Trophoblast cell (in vitro differentiated cells and primary cell): ENCODE measurements around the gene MSL2.
"Not testable (repeated sequence)": the region's sequence is repeated elsewhere in the genome, so short reads cannot be mapped to it uniquely, and the experiment has no call there.

Experiments
- DNase-seq, 2 donors: peaks; one replicate each; pipeline ENCODE4 v3.0.0-alpha.2; 2016
- H2AFZ ChIP-seq: 2 replicates; pipeline ENCODE4 v1.6.1; 2013; ENCODE audit warnings: low read length, moderate library complexity, mild to moderate bottlenecking; ENCODE audit not compliant: insufficient read depth, poor library complexity
- H2AK5ac ChIP-seq: 2 replicates; pipeline ENCODE4 v1.6.1; 2013; ENCODE audit warnings: mild to moderate bottlenecking, low read length
- H2BK120ac ChIP-seq: 2 replicates; pipeline ENCODE4 v1.6.1; 2013; ENCODE audit warnings: low read length, mild to moderate bottlenecking, moderate library complexity; ENCODE audit not compliant: insufficient read depth, poor library complexity
- H2BK12ac ChIP-seq: 2 replicates; pipeline ENCODE4 v1.6.1; 2013; ENCODE audit warnings: mild to moderate bottlenecking, low read length, moderate library complexity
- H2BK5ac ChIP-seq: 2 replicates; pipeline ENCODE4 v1.6.1; 2013; ENCODE audit warnings: low read length, low read depth, moderate library complexity, mild to moderate bottlenecking; ENCODE audit not compliant: poor library complexity
- H3K14ac ChIP-seq: 2 replicates; pipeline ENCODE4 v1.6.1; 2013; ENCODE audit warnings: mild to moderate bottlenecking, low read length
- H3K18ac ChIP-seq: 2 replicates; pipeline ENCODE4 v1.6.1; 2013; ENCODE audit warnings: mild to moderate bottlenecking, low read length
- H3K23ac ChIP-seq: 2 replicates; pipeline ENCODE4 v1.6.1; 2013; ENCODE audit warnings: low read length
- H3K27ac ChIP-seq: 2 replicates; pipeline ENCODE4 v1.5.1; 2013; ENCODE audit warnings: low read depth, mild to moderate bottlenecking, inconsistent platforms, low read length, moderate library complexity
- H3K27me3 ChIP-seq: 2 replicates; pipeline ENCODE4 v1.6.1; 2013; ENCODE audit warnings: inconsistent platforms, mild to moderate bottlenecking, low read length, moderate library complexity; ENCODE audit not compliant: insufficient read depth
- H3K36me3 ChIP-seq, 2 experiments: 1 replicate in 1 of 2; 2 replicates in 1 of 2; pipeline ENCODE4 v1.6.1; 2013; ENCODE audit warnings: low read length in 2 of 2, mild to moderate bottlenecking in 2 of 2, moderate library complexity in 1 of 2; ENCODE audit not compliant: insufficient read depth in 2 of 2, control insufficient read depth in 1 of 2
- H3K4ac ChIP-seq: 2 replicates; pipeline ENCODE4 v1.6.1; 2013; ENCODE audit warnings: low read depth, mild to moderate bottlenecking, low read length, moderate library complexity
- H3K4me1 ChIP-seq, 2 experiments: 1 replicate in 1 of 2; 2 replicates in 1 of 2; pipeline ENCODE4 v1.6.1; 2013; ENCODE audit warnings: low read length in 2 of 2, mild to moderate bottlenecking in 2 of 2, moderate library complexity in 1 of 2; ENCODE audit not compliant: insufficient read depth in 2 of 2, control insufficient read depth in 1 of 2
- H3K4me2 ChIP-seq: 2 replicates; pipeline ENCODE4 v1.6.1; 2013; ENCODE audit warnings: inconsistent platforms, mild to moderate bottlenecking, low read length, moderate library complexity
- H3K4me3 ChIP-seq: 2 replicates; pipeline ENCODE4 v1.5.1; 2013; ENCODE audit warnings: mild to moderate bottlenecking, low read depth, low read length, inconsistent platforms
- H3K79me1 ChIP-seq: one replicate; pipeline ENCODE4 v1.6.1; 2013; ENCODE audit warnings: low read length
- H3K79me2 ChIP-seq: 2 replicates; pipeline ENCODE4 v1.6.1; 2013; ENCODE audit warnings: low read length, mild to moderate bottlenecking; ENCODE audit not compliant: control insufficient read depth, insufficient read depth, poor library complexity
- H3K9ac ChIP-seq: 2 replicates; pipeline ENCODE4 v1.6.1; 2013; ENCODE audit warnings: mild to moderate bottlenecking, low read length
- H3K9me3 ChIP-seq: 2 replicates; pipeline ENCODE4 v1.6.1; 2013; ENCODE audit warnings: low read depth, mild to moderate bottlenecking, control low read depth, inconsistent platforms, low read length; ENCODE audit not compliant: insufficient read depth
- H4K12ac ChIP-seq: 2 replicates; pipeline ENCODE4 v1.6.1; 2013; ENCODE audit warnings: low read depth, mild to moderate bottlenecking, low read length, moderate library complexity
- H4K8ac ChIP-seq: 2 replicates; pipeline ENCODE4 v1.6.1; 2013; ENCODE audit warnings: low read depth, mild to moderate bottlenecking, low read length, moderate library complexity
- H4K91ac ChIP-seq: one replicate; pipeline ENCODE4 v1.6.1; 2013; ENCODE audit warnings: low read depth, mild to moderate bottlenecking, low read length, moderate library complexity
- WGBS: extraction: QIAGEN DNeasy Blood & Tissue Kit; methylation state at CpG from one replicate; pipeline ENCODE4 v1.1.7; 2013; ENCODE audit warnings: missing lambda C conversion rate; ENCODE audit not compliant: insufficient read length, insufficient coverage; ENCODE audit errors: extremely low coverage; 5-methylcytosine and 5-hydroxymethylcytosine counted together

Gene MSL2

DNA sequence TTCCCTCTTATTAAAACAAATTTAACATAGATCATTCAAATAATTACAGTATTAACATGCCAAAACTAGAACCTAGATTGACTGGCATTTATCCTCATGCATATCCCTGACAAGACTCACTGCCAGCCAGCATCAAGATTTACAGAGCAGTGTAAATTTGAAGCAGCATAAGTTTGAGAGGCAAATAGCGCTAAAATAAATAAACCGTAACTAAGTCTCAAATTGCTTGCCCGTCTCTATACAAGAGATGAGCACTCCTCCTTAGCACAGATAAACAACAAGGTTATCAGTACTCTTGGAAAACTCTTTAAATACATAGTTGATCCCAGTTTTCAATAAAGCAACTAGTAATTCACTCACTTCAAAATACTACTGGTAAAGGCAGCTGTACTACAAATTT is 29.6 kb downstream of the MSL2 start:
- Histone ChIP-seq H3K4ac (peak overlapping the region; percentile 75), H3K36me3 (no peaks in the 10 kb centered on the region), H2AFZ (no peak overlapping the region), H2BK120ac (no peak overlapping the region), H3K79me1 (no peaks in the 10 kb centered on the region), H3K14ac (no peak overlapping the region), H2BK5ac (no peak overlapping the region), H3K4me1 (peaks cover 0 to 2% of the 10 kb centered on the region in 2 experiments), H3K4me2 (no peak overlapping the region), H3K18ac (no peak overlapping the region), H3K27ac (no peak overlapping the region), H3K9me3 (no peaks in the 10 kb centered on the region), H4K12ac (no peak overlapping the region), H3K9ac (no peak overlapping the region), H3K79me2 (peaks cover 12% of the 10 kb centered on the region), H4K8ac (no peak overlapping the region), H3K4me3 (no peak overlapping the region), H4K91ac (no peak overlapping the region), H2AK5ac (no peak overlapping the region), H2BK12ac (no peak overlapping the region), H3K27me3 (no peaks in the 10 kb centered on the region), H3K23ac (no peak overlapping the region)
- no CpG with 5 or more reads among the region's 3 CpGs for WGBS
- no peak for DNase-seq

DNA sequence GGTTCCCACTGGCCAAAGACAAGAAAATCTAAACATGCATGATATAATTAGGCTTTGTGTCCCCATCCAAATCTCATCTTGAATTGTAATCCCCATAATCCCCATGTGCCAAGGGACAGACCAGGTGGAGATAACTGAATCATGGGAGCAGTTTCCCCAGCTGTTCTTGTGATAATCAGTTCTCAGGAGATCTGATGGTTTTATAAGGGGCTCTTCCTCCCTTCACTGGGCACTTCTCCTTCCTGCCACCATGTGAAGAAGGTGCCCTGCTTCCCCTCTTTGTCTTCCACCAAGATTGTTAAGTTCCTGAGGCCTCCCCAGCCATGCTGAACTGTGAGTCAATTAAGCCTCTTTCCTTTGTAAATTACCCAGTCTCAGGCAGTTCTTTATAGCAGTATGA is 32.5 kb downstream of the MSL2 start:
- not testable (repeated sequence) for H4K91ac ChIP-seq, H3K4me1 ChIP-seq, H2AK5ac ChIP-seq, H3K79me1 ChIP-seq, H3K4me2 ChIP-seq, H3K9me3 ChIP-seq, H4K12ac ChIP-seq, H3K9ac ChIP-seq, H3K18ac ChIP-seq, H2BK5ac ChIP-seq, DNase-seq, H3K14ac ChIP-seq, H3K27me3 ChIP-seq, H2BK12ac ChIP-seq, H3K23ac ChIP-seq, H2AFZ ChIP-seq, H3K27ac ChIP-seq, H3K36me3 ChIP-seq, H2BK120ac ChIP-seq, H3K4me3 ChIP-seq, H4K8ac ChIP-seq
- H3K79me2 ChIP-seq, result peaks cover 13% of the 10 kb centered on the region
- H3K4ac ChIP-seq, result peak overlapping the region; percentile 91

- no peak for DNase-seq
- Histone ChIP-seq H3K23ac (no peak overlapping the region), H2BK12ac (no peak overlapping the region), H3K9ac (no peak overlapping the region), H3K4ac (peak overlapping the region; percentile 98), H2BK120ac (no peak overlapping the region), H2AFZ (no peak overlapping the region), H3K4me2 (no peak overlapping the region), H3K4me1 (no peaks in the 10 kb centered on the region), H3K27ac (no peak overlapping the region), H3K36me3 (no peaks in the 10 kb centered on the region), H3K18ac (no peak overlapping the region), H3K9me3 (no peaks in the 10 kb centered on the region), H2BK5ac (no peak overlapping the region), H3K27me3 (no peaks in the 10 kb centered on the region), H4K12ac (no peak overlapping the region), H3K79me1 (no peaks in the 10 kb centered on the region), H4K91ac (no peak overlapping the region), H4K8ac (no peak overlapping the region), H3K79me2 (peaks cover 10% of the 10 kb centered on the region), H2AK5ac (no peak overlapping the region), H3K14ac (no peak overlapping the region), H3K4me3 (no peak overlapping the region)
- WGBS, result no CpG with 5 or more reads among the region's 7 CpGs
Measured at GRCh38 chr3:136162322-136162721, 33.8 kb downstream of the MSL2 start.

DNA sequence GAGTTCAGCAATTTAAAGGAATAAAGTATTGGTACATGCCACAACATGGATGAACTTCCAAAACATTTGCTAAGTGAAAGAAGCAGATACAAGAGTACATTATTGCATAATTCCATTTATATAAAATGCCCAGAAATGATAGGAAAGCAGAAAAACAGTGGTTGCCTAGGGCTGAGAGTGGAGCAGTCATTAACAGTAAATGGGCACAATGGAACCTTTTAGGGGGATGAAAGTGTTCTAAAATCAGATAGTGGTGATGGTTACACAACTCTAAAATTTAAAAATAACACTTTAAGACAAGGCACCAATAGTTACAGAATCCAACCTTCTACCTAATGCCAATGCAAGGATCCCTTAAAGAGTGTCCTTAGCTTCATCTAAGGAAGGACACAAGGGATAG is 34.6 kb downstream of the MSL2 start:
- H3K4me1 ChIP-seq, result no peaks in the 10 kb centered on the region
- H2BK120ac ChIP-seq, result no peak overlapping the region
- H4K8ac ChIP-seq, result no peak overlapping the region
- H3K4me3 ChIP-seq, result no peak overlapping the region
- H3K14ac ChIP-seq, result no peak overlapping the region
- H3K36me3 ChIP-seq, result no peaks in the 10 kb centered on the region
- DNase-seq, result no peak
- H4K91ac ChIP-seq, result no peak overlapping the region
- H3K79me1 ChIP-seq, result no peaks in the 10 kb centered on the region
- H3K27ac ChIP-seq, result no peak overlapping the region
- no peak overlapping the region for H3K4me2 ChIP-seq
- no peaks in the 10 kb centered on the region for H3K27me3 ChIP-seq
- no peak overlapping the region for H4K12ac ChIP-seq
- H3K23ac ChIP-seq, result no peak overlapping the region
- no peak overlapping the region for H2AK5ac ChIP-seq
- peaks cover 12% of the 10 kb centered on the region for H3K79me2 ChIP-seq
- H2BK5ac ChIP-seq, result no peak overlapping the region
- no peak overlapping the region for H3K9ac ChIP-seq
- peak overlapping the region; percentile 59 for H3K4ac ChIP-seq
- no peak overlapping the region for H3K18ac ChIP-seq
- H3K9me3 ChIP-seq, result no peaks in the 10 kb centered on the region
- no peak overlapping the region for H2BK12ac ChIP-seq
- no peak overlapping the region for H2AFZ ChIP-seq

GRCh38 chr3:136152963-136153362 is 43.2 kb downstream of the MSL2 start:
- H2BK12ac ChIP-seq, result no peak overlapping the region
- no peaks in the 10 kb centered on the region for H3K9me3 ChIP-seq
- H4K8ac ChIP-seq, result no peak overlapping the region
- H4K12ac ChIP-seq, result no peak overlapping the region
- H2BK120ac ChIP-seq, result no peak overlapping the region
- no peak overlapping the region for H2AFZ ChIP-seq
- H3K18ac ChIP-seq, result no peak overlapping the region
- no peak overlapping the region for H4K91ac ChIP-seq
- peaks cover 4% of the 10 kb centered on the region for H3K79me2 ChIP-seq
- H3K27ac ChIP-seq, result no peak overlapping the region
- no peaks in the 10 kb centered on the region for H3K4me1 ChIP-seq
- H2BK5ac ChIP-seq, result no peak overlapping the region
- H3K27me3 ChIP-seq, result no peaks in the 10 kb centered on the region
- no peak overlapping the region for H3K14ac ChIP-seq
- no peak overlapping the region for H3K4me3 ChIP-seq
- no peak for DNase-seq
- H2AK5ac ChIP-seq, result no peak overlapping the region
- H3K36me3 ChIP-seq, result peaks cover 0 to 9% of the 10 kb centered on the region in 2 experiments
- H3K9ac ChIP-seq, result no peak overlapping the region
- no peak overlapping the region for H3K4me2 ChIP-seq
- H3K4ac ChIP-seq, result peak overlapping the region; percentile 74
- no peak overlapping the region for H3K23ac ChIP-seq
- WGBS, result no CpG with 5 or more reads among the region's 4 CpGs
- no peaks in the 10 kb centered on the region for H3K79me1 ChIP-seq
